IPS-NIHi7 (cell line): Measurements from ENCODE around the gene KIF25.
"Not testable (repeated sequence)": the region's sequence is repeated elsewhere in the genome, so short reads cannot be mapped to it uniquely, and the experiment has no call there.

Source experiments
- DNase-seq: peaks from one replicate; pipeline ENCODE4 v3.0.0; 2012; ENCODE audit warnings: mixed read lengths; ENCODE audit errors: extremely low spot score

The KIF25 gene

DNA sequence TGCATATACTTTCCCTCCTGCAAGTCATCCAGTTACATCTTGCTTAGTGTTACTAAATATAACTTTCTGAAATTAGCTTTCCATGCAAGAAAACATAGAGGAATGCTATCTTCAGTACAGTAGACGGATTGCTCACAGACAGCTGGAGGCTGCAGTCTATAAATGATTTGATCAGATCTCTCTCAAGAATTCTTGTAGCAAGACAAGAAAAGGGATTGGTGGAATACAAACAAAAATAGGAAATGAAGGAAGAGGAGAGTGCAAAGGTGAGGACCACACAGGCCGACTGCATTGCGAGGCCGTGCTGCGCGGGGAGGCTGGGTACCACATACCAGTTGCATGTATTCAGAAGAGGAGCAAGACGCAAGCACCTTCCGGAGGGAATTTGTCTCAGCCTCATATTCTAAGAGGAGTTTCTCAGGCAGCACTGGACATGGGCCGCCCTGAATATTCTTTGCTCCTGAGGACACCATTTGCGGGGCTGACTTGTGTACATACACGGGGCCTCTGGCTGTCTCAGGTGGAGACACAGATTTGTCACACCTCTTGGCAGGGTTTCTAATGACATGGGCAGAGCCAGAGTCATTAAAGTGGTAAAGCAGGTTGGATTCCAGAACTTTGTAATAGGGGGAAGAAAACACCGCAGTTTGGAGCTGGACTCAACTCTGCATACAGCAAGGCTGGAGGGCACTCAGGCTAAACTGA is 22.7 kb upstream of the KIF25 start:
- DNase-seq: no peak

DNA sequence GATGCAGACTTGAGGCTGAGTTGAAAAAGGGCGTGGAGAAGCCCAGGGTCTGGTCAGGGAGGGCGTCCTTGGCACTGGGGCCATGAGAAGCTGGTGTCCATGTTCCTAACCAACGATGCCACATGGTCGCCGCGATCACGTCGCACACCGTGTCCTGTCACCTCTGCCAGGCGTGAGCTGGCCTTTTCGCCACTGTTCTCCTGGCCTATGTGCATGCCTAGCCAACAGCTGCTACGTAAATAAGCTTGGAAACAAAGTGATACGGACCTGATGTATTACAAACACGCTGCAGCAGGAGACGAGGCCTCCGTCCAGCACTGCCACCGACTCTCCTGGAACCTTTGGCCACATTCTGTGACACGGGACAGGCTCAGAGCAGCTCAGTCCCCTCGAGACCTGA is 22.0 kb upstream of the KIF25 start:
- no peak for DNase-seq

GRCh38 chr6:167976116-167976657 is 21.3 kb upstream of the KIF25 start:
- DNase-seq: not testable (repeated sequence)

DNA sequence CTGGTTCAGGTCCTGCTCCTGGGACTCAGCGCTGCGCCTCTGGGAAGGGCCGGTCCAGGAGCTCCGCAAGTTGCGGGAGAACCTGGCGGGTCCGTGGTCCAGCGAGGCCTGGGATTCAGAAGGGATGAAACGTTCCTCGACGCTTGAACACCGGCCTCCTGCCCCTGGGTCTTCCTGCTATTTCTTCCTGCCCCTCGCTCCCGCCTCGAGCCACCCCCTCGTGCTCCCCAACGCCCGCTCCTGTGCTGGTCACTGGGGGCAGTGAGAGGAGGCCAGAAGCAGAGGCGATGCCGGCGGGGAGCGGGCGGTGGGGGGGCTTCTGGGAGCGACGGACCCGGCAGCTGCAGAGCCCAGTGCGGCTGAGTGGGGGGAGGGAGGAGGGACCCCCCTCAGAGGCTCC is 20.8 kb upstream of the KIF25 start:
- no peak for DNase-seq

GRCh38 chr6:167977717-167978467 is 19.6 kb upstream of the KIF25 start:
- DNase-seq: no peak

DNA sequence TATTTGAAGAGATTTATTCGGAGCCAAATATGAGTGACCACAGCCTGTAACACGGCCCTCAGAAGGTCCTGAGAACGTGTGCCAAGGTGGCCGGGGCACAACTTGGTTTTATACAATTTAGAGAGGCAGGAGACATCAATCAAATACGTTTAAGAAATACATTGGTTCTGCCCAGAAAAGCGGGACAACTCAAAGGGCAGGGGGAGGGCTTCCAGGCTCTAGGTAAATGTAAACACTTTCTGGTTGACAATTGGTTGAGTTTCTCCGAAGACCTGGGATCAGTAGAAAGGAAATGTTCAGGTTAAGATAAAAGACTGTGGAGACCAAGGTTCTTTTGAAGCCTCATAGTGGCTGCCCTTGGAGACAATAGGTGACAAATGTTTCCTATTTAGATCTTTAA is 18.9 kb upstream of the KIF25 start:
- DNase-seq: no peak

DNA sequence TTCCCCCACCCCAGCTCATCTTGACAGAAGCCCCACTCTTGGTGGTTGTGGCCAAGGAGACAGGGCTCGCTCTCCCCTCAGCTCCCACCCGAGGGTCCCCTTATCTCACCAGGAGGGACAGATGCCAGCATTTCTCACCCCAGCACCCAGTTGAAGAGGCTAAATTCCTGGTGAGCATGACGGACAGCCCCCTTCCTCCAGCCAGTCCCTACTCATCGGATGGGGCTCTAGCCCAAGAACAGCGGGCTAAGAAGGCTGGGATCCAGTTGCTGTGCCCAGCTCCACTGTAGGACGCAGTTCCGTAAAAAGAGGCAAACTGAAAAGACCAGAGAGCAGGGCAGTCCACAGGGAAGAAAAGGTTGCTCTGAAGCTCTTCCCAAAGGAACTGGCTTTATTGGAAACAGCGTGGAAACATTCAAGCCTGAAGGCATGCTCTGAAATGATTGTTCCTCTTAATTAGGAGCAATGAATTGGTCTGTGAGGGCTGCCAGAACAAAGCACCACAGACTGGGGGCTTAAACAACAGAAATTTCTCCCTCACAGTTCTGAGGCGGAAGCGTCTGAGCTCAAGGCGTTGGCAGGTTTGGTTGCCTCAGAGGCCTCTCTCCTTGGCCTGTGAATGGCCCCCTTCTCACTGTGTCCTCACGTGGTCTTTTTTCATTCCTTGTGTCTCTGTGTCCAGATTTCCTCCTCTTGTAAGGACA is 17.9 kb upstream of the KIF25 start:
- no peak for DNase-seq

- no peak for DNase-seq
Measured at GRCh38 chr6:167980911-167981580, 16.4 kb upstream of the KIF25 start.

GRCh38 chr6:167981916-167982462 is 15.5 kb upstream of the KIF25 start:
- DNase-seq: no peak

- DNase-seq: no peak
Measured at GRCh38 chr6:167984144-167984719, 13.2 kb upstream of the KIF25 start.

- no peak for DNase-seq
Measured at GRCh38 chr6:167984876-167985604, 12.4 kb upstream of the KIF25 start.

DNA sequence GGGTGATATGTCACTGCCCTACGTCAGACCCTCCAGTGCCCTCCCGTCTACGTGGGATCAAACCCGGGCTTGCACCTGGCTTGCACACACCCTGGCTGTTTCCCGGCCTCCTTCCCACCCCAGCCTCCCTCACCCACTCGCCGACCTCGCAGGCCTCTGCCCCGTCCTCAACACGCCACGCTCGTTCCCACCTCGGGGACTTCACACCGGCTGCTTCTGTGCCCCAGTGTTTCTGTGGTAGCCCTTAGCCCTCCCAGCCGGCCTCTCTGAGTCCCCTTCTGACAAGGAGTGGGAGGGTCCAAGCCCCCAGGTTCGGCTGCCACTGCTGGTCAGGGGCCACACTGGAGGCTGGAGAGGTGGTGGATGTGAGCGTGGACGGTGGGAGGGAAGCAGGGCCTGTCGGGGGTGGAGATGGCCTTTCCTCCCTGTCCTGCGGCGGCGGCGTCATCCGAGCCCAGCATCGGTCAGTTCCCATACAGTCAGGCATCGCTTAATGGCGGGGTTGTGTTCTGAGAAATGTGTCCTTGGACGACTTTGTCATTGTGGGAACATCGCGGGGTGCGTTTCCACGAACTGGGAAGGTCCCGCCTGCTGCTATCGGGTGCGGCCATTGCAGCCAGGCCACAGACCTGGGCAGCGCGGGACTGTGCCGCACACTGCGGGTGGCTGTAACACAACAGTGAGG is 11.4 kb upstream of the KIF25 start:
- DNase-seq: no peak

DNA sequence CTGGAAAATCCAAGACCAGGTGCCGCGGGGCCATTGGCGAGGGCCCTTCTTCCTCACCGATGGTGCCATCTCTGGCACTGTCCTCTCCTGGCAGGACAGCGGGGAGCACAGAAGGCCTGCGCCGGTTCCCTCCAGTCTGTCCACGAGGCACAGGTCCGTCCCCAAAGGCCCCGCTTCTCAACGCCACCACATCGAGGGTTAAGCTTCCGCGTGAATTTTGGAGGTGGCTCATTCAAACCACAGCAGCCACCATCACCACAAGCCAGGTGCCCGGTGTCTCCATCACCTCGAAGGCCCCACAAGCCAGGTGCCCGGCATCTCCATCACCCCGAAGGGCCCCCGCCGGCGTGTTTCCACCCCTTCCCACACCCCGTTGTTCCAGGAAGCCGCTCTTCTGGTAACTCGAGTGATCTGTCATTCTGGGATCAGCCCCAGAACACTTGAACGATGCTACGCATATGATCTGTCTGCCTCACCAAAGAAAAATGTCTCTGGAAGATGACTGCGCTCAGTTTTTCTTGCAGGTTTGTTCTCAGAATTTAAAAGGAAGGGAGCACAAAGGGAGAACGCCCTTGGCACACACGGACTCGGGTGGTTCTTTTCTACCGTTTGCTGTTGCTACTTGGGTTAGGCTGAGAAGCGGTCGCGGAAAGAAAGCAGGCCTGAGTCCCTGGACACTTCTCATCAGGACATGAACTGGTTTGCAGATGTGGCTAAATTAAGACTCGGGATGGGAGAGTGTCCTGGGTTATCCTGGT is 9.9 kb upstream of the KIF25 start:
- DNase-seq: no peak

- no peak for DNase-seq
Measured at GRCh38 chr6:167988154-167988495, 9.3 kb upstream of the KIF25 start.

DNA sequence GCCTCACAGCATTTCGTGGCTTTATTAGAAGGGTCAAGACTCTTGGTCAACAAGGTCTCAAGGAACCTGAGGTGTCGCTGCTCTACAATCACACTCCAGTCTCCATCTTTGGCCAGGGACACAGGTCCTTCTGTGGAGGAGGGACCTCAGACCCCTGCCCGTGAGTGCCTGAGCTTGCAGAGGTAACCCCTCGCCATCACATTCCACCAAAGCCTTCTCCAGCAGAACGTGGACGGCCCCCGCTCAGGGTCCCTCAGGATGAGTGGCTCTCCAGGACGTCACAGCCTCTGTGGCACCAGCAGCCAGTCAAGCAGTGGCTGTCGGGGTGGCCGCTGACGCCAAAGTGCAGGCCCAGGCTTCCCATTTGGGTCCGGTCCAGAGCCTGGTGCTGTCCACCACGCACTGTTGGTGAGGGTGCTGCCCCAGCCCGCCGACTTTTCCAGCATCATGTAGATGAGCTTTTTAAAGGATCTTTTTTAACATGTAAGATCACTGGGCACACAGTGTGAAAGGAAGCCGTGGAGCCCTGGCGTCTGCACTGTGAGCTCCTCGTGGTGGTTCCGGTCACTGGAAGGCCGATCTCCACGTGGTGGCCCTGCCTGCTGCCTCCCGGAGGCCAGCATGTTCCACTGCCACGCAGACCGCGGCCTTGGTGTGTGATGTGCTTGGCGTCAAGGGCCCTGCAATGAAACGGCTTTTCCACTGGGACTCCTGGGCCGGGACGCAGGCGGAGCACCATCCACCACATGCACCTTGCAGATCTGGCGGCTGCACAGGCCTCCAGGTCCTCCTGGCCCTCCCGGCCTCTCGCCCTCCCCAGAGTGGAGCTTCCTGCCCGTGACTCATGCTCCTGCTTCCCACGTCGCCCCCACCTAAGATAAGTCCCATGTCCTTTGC is 8.3 kb upstream of the KIF25 start:
- DNase-seq: no peak

DNA sequence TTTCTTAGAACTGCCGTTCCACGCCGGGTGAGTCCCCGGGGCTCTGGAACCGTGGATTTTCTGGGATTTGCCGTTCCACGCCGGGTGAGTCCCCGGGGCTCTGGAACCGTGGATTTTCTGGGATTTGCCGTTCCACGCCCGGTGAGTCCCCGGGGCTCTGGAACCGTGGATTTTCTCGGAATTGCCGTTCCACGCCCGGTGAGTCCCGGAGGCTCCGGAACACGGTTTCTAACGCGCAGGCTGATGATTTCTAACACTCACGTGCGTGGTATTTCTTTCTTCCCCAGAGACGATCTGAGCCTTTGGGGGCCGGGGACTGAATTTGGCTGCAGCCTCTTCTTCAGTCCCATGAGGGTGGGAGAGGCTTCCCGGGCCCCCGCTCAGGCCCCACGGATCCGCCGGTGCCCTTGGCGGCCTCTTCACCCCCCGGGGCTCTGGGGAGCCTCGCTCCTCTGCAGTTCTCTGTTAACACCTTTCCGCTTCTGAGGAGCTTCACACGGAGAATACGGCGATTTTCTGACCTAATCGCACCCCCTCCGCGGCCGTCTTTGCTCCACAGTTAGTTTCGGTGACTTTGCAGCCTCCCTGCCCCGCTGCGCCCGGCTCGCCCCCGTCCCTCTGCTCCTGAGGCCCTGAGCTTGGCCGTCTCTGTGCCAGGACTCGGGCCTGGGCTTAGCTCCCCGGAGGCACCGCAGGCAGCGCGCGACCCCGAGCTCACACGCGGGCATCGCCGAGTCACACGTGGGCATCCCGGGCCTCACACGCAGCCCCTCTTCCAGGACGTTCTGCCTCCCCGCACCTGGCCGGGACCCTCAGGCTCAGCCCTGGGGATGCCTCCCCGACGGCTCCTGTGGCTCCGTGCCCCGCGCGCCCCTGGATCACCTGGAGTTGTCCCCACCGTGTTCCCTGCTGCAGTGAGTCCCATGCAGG is 7.2 kb upstream of the KIF25 start:
- DNase-seq: no peak

DNA sequence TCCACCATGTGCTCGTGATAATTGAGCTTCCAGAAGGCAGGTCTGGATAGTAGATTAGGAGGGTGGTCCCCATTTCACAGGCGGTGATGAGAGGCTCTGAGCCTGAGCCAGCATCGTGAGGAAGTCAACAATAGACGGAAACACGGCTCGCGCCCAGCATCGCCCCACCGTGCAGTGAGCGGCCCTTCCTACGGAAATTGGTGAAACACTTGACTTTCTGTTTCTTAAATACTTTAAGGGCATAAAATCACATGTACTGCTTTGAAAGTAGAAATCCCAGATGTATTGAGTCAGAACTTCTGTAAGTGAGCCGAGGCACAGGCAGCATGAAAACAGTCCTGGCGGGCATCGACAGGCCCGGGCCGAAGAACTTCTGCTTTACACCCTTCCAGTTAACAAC is 4.3 kb upstream of the KIF25 start:
- no peak for DNase-seq
